Endothelial cell of umbilical vein (primary cell): ENCODE results near the gene RALGAPA1.

Experiments
- CTCF ChIP-seq, 2 donors: IDR thresholded peaks; 1 replicate in 1 of 2; 2 replicates in 1 of 2; pipeline ENCODE4 v1.5.1; 2011; ENCODE audit warnings: low read length in 2 of 2, mild to moderate bottlenecking in 2 of 2, moderate library complexity in 2 of 2, control low read depth in 1 of 2, inconsistent platforms in 1 of 2, low read depth in 1 of 2; ENCODE audit not compliant: insufficient read depth in 1 of 2; ENCODE audit errors: extremely low read depth in 1 of 2
- EZH2 ChIP-seq: IDR thresholded peaks from 2 replicates; pipeline ENCODE4 v1.6.1; 2012; ENCODE audit warnings: borderline replicate concordance, low read depth, mild to moderate bottlenecking, moderate library complexity, low read length, inconsistent platforms; ENCODE audit not compliant: severe bottlenecking
- FOS ChIP-seq: IDR thresholded peaks from 2 replicates; pipeline ENCODE4 v1.6.1; 2011; ENCODE audit warnings: mild to moderate bottlenecking, low read length, moderate library complexity, borderline replicate concordance; ENCODE audit not compliant: insufficient read depth
- GATA2 ChIP-seq: IDR thresholded peaks from 2 replicates; pipeline ENCODE4 v1.7.0; 2011; ENCODE audit warnings: low read depth, mild to moderate bottlenecking, moderate library complexity, mixed read lengths, low read length; ENCODE audit not compliant: insufficient read length, insufficient read depth
- JUN ChIP-seq: IDR thresholded peaks from 2 replicates; pipeline ENCODE4 v1.6.1; 2011; ENCODE audit warnings: borderline replicate concordance, low read depth; ENCODE audit not compliant: insufficient read length, insufficient read depth
- MAX ChIP-seq: IDR thresholded peaks from 2 replicates; pipeline ENCODE4 v1.6.1; 2011; ENCODE audit not compliant: insufficient read depth, insufficient read length
- MYC ChIP-seq: IDR thresholded peaks from one replicate; pipeline ENCODE4 v1.6.1; 2011; ENCODE audit warnings: mild to moderate bottlenecking, low read depth, low read length
- POLR2A ChIP-seq: IDR thresholded peaks from 2 replicates; pipeline ENCODE4 v1.6.1; 2012; ENCODE audit warnings: low read depth, mild to moderate bottlenecking, control low read depth, low read length
- POLR2AphosphoS5 ChIP-seq: IDR thresholded peaks from 2 replicates; pipeline ENCODE4 v1.6.1; 2012; ENCODE audit warnings: low read depth, mild to moderate bottlenecking, control low read depth, low read length, moderate library complexity; ENCODE audit not compliant: insufficient read depth

DNA sequence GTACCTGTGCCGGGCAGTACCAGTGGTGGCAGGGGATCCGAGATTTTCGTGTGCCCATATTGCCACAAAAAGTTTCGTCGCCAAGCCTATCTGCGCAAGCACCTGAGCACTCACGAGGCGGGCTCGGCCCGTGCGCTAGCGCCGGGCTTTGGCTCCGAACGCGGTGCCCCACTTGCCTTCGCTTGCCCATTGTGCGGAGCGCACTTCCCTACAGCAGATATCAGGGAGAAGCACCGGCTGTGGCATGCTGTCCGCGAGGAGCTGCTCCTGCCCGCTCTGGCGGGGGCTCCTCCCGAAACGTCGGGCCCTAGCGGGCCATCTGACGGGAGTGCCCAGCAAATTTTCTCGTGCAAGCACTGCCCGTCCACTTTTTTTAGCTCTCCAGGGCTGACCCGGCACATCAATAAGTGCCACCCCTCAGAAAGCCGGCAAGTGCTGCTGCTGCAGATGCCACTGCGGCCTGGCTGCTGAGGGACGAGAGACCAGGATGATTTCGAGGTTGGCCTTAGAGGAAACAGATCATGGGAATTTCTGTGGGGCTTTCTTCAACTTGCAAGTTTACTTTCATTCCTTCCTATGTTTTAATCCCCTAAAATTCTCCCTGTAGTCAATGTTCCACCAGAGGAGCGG lies 273.5 kb downstream of the RALGAPA1 start:
- no peak for TF ChIP-seq MAX
- TF ChIP-seq CTCF (IDR thresholded peaks at IDR 0.05; ENCODE audit: extremely low read depth in 1 of 2, insufficient read depth in 1 of 2, low read depth in 1 of 2, low read length in 2 of 2) = no peak
- TF ChIP-seq POLR2AphosphoS5 = no peak
- TF ChIP-seq POLR2A = no peak
- TF ChIP-seq EZH2 = peak; percentile 4
- TF ChIP-seq JUN = no peak
- TF ChIP-seq MYC = no peak
- TF ChIP-seq FOS = no peak
- TF ChIP-seq GATA2 = no peak
